ENCODE measurements around the gene SMYD5. TPM values are rescaled to one million over a fixed set of nuclear protein-coding genes. Genes with fewer than 3 reads are reported as not detected.

Gene SMYD5
- total RNA-seq, 4 donors from 2014 or later, result 14.4 to 18.1 (median 16.2) TPM

DNA sequence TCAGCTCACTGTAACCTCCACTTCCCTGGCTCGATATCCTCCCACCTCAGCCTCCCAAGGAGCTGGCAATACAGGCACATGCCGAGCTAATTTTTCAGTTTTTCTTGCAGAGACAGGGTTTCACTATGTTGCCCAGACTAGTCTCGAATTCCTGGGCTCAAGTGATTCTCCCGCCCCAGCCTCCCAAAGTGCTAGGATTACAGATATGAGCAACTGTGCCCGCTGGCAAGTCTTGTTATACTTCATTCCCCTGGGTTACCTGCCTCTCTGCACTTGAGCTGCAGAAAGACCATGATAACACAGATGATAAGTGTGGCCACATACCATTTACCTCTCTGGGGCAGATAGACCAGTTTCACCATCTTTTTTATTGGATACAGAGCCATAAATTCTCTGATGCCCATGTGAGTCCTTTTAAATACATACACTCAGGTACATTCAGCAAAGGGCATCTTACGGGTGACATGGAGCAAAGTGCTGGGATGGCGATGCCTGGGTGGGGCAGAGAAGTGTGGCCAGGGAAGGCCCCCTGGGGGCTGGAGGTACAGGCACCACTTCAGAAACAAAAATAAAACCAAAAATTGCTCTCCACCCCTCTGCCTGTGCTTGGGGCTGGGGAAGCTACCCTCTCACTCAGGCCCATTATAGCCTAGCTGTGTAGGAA lies 40.4 kb downstream of the SMYD5 start:
- Histone ChIP-seq H3K4me1 (no peaks in the 10 kb centered on the region), H3K9me3 (no peaks in the 10 kb centered on the region), H3K4me3 (replicated peaks in 1 of 3) (no peak overlapping the region), H3K27ac (no peak overlapping the region), H3K27me3 (no peaks in the 10 kb centered on the region), H3K36me3 (peaks cover 43 to 47% of the 10 kb centered on the region in 2 donors)
- intact Hi-C loops (cut with DNase I), result no loop called here
- WGBS, 2 donors, result 93 to 97% methylated on average over 7 of the region's 7 CpGs
- no peak for DNase-seq
- no peak for TF ChIP-seq POLR2A (IDR thresholded peaks at IDR 0.05)
- TF ChIP-seq, protein P1, sequence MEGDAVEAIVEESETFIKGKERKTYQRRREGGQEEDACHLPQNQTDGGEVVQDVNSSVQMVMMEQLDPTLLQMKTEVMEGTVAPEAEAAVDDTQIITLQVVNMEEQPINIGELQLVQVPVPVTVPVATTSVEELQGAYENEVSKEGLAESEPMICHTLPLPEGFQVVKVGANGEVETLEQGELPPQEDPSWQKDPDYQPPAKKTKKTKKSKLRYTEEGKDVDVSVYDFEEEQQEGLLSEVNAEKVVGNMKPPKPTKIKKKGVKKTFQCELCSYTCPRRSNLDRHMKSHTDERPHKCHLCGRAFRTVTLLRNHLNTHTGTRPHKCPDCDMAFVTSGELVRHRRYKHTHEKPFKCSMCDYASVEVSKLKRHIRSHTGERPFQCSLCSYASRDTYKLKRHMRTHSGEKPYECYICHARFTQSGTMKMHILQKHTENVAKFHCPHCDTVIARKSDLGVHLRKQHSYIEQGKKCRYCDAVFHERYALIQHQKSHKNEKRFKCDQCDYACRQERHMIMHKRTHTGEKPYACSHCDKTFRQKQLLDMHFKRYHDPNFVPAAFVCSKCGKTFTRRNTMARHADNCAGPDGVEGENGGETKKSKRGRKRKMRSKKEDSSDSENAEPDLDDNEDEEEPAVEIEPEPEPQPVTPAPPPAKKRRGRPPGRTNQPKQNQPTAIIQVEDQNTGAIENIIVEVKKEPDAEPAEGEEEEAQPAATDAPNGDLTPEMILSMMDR (IDR thresholded peaks at IDR 0.05), result no peak

- TF ChIP-seq POLR2A (IDR thresholded peaks at IDR 0.05), result no peak
- TF ChIP-seq, protein P1 (IDR thresholded peaks at IDR 0.05), result no peak
- H3K27ac ChIP-seq, result no peak overlapping the region
- WGBS, 2 donors, result 71 to 76% methylated on average over 3 to 4 of the region's 4 CpGs
- H3K4me3 ChIP-seq (replicated peaks in 1 of 3), result no peak overlapping the region
- intact Hi-C loops (cut with DNase I), result no loop called here
- DNase-seq, result no peak
- H3K27me3 ChIP-seq, result no peaks in the 10 kb centered on the region
- H3K36me3 ChIP-seq, result peaks cover 37 to 40% of the 10 kb centered on the region in 2 donors
- H3K9me3 ChIP-seq, result no peaks in the 10 kb centered on the region
- H3K4me1 ChIP-seq, result no peaks in the 10 kb centered on the region
These were observed 41.1 kb downstream of the SMYD5 start for GRCh38 chr2:73255007-73255644.

GRCh38 chr2:73255907-73256617 lies 42.0 kb downstream of the SMYD5 start:
- TF ChIP-seq, protein P1 (IDR thresholded peaks at IDR 0.05), result no peak
- no peak for TF ChIP-seq POLR2A (IDR thresholded peaks at IDR 0.05)
- Histone ChIP-seq H3K4me1 (no peaks in the 10 kb centered on the region), H3K27ac (no peak overlapping the region), H3K4me3 (replicated peaks in 1 of 3) (no peak overlapping the region), H3K27me3 (no peaks in the 10 kb centered on the region), H3K36me3 (peaks cover 28 to 31% of the 10 kb centered on the region in 2 donors), H3K9me3 (no peaks in the 10 kb centered on the region)
- no peak for DNase-seq
- intact Hi-C loops (cut with DNase I), result no loop called here
- WGBS, 2 donors, result 49 to 56% methylated on average over 5 of the region's 5 CpGs

DNA sequence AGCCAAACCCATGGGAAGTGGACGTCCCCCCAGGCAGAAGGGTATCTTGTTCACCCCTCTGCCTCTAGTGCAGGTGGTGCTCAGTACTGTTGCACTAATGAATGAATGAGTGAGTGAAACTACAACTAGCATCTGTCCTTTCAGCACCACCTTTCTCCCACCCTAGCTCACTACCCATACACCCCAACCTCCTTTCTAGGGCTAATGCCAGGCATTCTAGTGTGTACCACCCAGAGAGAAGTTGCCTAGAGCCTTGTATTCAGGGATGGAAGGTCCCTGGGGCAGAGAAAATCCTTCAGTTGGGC lies 42.5 kb downstream of the SMYD5 start:
- TF ChIP-seq, protein P1 (IDR thresholded peaks at IDR 0.05), result no peak
- TF ChIP-seq POLR2A (IDR thresholded peaks at IDR 0.05), result no peak
- DNase-seq, result no peak
- WGBS, 2 donors, result 44 to 92% methylated on average over 1 of the region's 1 CpG
- Histone ChIP-seq H3K4me3 (replicated peaks in 1 of 3) (no peak overlapping the region), H3K27ac (no peak overlapping the region), H3K9me3 (no peaks in the 10 kb centered on the region), H3K36me3 (peaks cover 23 to 26% of the 10 kb centered on the region in 2 donors), H3K27me3 (no peaks in the 10 kb centered on the region), H3K4me1 (no peaks in the 10 kb centered on the region)
- intact Hi-C loops (cut with DNase I), result no loop called here

DNA sequence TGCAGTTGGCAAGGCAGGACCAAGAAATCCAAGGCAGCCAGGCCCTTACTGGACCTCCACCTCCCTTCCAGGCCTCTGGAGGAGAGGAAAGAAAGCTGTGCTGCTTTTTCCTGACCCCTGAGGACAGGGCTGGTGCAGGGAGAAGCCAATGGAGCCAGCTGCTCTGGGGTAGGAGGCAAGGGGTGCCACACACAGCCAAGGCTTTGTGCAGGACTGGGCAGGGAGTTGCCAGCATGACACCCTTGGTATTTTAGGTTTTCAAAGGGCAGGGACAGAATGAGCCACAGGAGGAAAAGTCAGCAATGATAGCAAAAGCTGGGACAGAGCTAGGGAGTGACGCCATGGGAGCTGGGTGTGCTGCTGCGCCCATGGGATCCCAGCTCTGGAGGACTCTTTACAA lies 43.0 kb downstream of the SMYD5 start:
- Histone ChIP-seq H3K4me3 (replicated peaks in 1 of 3) (no peak overlapping the region), H3K36me3 (peaks cover 18 to 21% of the 10 kb centered on the region in 2 donors), H3K4me1 (no peaks in the 10 kb centered on the region), H3K27ac (no peak overlapping the region), H3K9me3 (no peaks in the 10 kb centered on the region), H3K27me3 (no peaks in the 10 kb centered on the region)
- no peak for DNase-seq
- TF ChIP-seq, protein P1 (IDR thresholded peaks at IDR 0.05), result no peak
- no peak for TF ChIP-seq POLR2A (IDR thresholded peaks at IDR 0.05)
- WGBS, 2 donors, result 91 to 100% methylated on average over 2 of the region's 2 CpGs
- intact Hi-C loops (cut with DNase I), result no loop called here
